Skeletal muscle satellite cell (primary cell): ENCODE results near the gene GATC. TPM values are rescaled to one million over a fixed set of nuclear protein-coding genes. Genes with fewer than 3 reads are reported as not detected.

Source experiments
- H3K27me3 ChIP-seq: 2 replicates; pipeline ENCODE4 v1.7.0; 2013; ENCODE audit warnings: low read length; ENCODE audit not compliant: control insufficient read depth, insufficient read depth
- H3K36me3 ChIP-seq: 2 replicates; pipeline ENCODE4 v1.7.0; 2013; ENCODE audit warnings: mild to moderate bottlenecking, control low read depth, low read length; ENCODE audit not compliant: insufficient read depth
- H3K4me1 ChIP-seq: 2 replicates; pipeline ENCODE4 v1.7.0; 2013; ENCODE audit warnings: low read length; ENCODE audit not compliant: control insufficient read depth, insufficient read depth
- H3K4me2 ChIP-seq: 2 replicates; pipeline ENCODE4 v1.7.0; 2013; ENCODE audit warnings: mild to moderate bottlenecking, low read length
- H3K4me3 ChIP-seq: 2 replicates; pipeline ENCODE4 v1.7.0; 2013; ENCODE audit warnings: low read length
- H3K9ac ChIP-seq: 2 replicates; pipeline ENCODE4 v1.7.0; 2013; ENCODE audit warnings: mild to moderate bottlenecking, low read depth, low read length, moderate library complexity
- H3K9me3 ChIP-seq: replicated peaks from 2 replicates; pipeline ENCODE4 v1.7.0; 2013; ENCODE audit warnings: mild to moderate bottlenecking, control low read depth, low read length
- small RNA-seq: library from RNA; depleted of rRNA; stranded (forward); fragments of <200 nt; gene quantifications from one replicate; pipeline ENCODE3, GENCODE V24; 2012

The GATC gene

GRCh38 chr12:120495186-120495730 lies 49.0 kb downstream of the GATC start:
- peak overlapping the region; percentile 90 for H3K4me2 ChIP-seq
- H3K27me3 ChIP-seq: no peaks in the 10 kb centered on the region
- H3K9me3 ChIP-seq: no peaks in the 10 kb centered on the region
- H3K9ac ChIP-seq: peak overlapping the region; percentile 55
- H3K4me1 ChIP-seq: peaks cover 15% of the 10 kb centered on the region
- peaks cover 19% of the 10 kb centered on the region for H3K36me3 ChIP-seq
- H3K4me3 ChIP-seq: peak overlapping the region; percentile 97

- Histone ChIP-seq H3K4me1 (peaks cover 15% of the 10 kb centered on the region), H3K36me3 (peaks cover 19% of the 10 kb centered on the region), H3K4me2 (peak within 1 kb of the TSS; percentile 90), H3K9ac (peak within 1 kb of the TSS; percentile 90), H3K27me3 (no peaks in the 10 kb centered on the region), H3K9me3 (no peaks in the 10 kb centered on the region), H3K4me3 (peak within 1 kb of the TSS; percentile 97)
Measured at GRCh38 chr12:120495731-120496412, 49.6 kb downstream of the GATC start, which contains the start of gene DYNLL1. Gene DYNLL1 (plus strand): TSS chr12:120496113. CDS start chr12:120496422, 309 bp downstream.

- Histone ChIP-seq H3K4me2 (peak overlapping the region; percentile 90), H3K36me3 (peaks cover 16% of the 10 kb centered on the region), H3K9ac (peak overlapping the region; percentile 90), H3K27me3 (no peaks in the 10 kb centered on the region), H3K9me3 (no peaks in the 10 kb centered on the region), H3K4me3 (peak overlapping the region; percentile 97), H3K4me1 (peaks cover 15% of the 10 kb centered on the region)
Measured at GRCh38 chr12:120496413-120497340, 50.4 kb downstream of the GATC start.

DNA sequence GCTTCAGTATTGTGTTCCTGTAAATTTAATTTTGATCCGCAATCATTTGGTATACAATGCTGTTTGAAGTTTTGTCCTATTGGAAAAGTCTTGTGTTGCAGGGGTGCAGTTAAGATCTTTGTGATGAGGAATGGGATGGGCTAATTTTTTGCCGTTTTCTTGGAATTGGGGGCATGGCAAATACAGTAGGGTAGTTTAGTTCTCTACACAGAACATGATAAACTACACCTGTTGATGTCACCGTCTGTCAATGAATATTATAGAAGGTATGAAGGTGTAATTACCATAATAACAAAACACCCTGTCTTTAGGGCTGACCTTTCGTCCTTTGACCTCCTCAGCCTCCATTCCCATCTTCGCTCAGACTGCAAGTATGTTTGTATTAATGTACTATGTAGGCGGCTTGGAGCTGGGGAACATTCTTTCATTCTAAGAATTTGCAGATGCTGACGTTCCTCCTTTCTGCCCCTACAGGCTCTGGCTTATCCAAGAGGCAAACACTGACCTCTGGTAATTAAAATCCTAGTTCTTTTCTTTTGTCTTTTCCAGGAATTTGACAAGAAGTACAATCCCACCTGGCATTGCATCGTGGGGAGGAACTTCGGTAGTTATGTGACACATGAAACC lies 51.4 kb downstream of the GATC start:
- Histone ChIP-seq H3K9me3 (no peaks in the 10 kb centered on the region), H3K4me1 (peaks cover 15% of the 10 kb centered on the region), H3K36me3 (peaks cover 13% of the 10 kb centered on the region), H3K4me2 (peak overlapping the region; percentile 90), H3K4me3 (peak overlapping the region; percentile 97), H3K9ac (peak overlapping the region; percentile 90), H3K27me3 (no peaks in the 10 kb centered on the region)

DNA sequence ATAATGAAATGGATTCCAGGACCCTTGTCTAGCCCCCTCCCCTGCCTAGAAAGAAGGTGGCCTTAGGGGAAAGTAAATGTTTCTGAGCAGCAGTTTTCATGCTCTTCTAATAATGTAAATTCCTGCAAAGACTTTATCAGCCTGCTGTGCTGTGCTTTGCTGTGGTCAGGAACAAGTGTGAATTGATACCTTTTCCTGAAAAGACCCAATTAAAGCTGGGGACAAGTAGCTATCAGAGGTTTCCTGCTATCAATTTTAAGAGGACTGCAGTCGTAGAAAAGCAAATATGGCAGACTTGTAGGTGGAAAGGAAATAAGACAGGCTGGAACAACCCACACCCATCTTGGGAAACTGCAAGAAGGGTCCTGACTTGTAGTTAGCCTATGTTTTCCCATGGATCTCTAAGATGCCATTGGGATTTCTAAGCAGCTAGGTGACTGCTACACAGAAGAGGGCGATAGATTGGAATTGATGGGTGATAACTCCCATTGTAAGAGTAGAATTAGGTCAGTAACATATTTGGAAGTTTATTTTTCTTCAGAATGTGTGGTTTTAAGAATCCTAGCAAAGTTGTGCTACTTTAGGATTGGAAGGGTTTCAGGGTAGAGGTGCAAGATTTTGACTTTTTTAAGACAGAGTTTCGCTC lies 52.7 kb downstream of the GATC start:
- Histone ChIP-seq H3K36me3 (peaks cover 22% of the 10 kb centered on the region), H3K4me3 (no peak overlapping the region), H3K4me1 (peaks cover 15% of the 10 kb centered on the region), H3K4me2 (peak overlapping the region; percentile 90), H3K27me3 (no peaks in the 10 kb centered on the region), H3K9ac (no peak overlapping the region), H3K9me3 (no peaks in the 10 kb centered on the region)

DNA sequence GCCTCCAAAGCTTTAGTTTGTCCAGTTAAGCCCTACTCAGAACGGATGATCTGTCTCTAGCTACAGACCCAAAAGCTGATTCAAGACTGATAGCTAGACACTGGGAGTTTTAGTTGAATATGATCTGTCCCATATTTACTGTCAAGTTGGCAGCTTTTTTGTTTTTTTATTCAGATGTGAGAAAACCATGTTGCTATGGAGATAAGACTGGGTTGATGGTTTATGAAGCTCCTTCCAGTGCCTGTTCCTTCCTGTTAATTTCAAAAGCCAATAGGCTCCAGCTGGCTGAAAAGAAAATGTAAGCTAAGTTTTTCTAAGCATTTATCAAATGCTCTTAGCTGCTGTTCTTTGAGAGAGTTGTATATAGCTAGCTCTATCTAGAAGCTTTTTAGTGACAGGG lies 54.3 kb downstream of the GATC start:
- H3K4me2 ChIP-seq: no peak overlapping the region
- H3K9me3 ChIP-seq: no peaks in the 10 kb centered on the region
- no peak overlapping the region for H3K4me3 ChIP-seq
- H3K4me1 ChIP-seq: peaks cover 11% of the 10 kb centered on the region
- H3K9ac ChIP-seq: no peak overlapping the region
- peaks cover 27% of the 10 kb centered on the region for H3K36me3 ChIP-seq
- no peaks in the 10 kb centered on the region for H3K27me3 ChIP-seq

- no peak overlapping the region for H3K4me3 ChIP-seq
- H3K9ac ChIP-seq: no peak overlapping the region
- no peaks in the 10 kb centered on the region for H3K9me3 ChIP-seq
- peaks cover 18% of the 10 kb centered on the region for H3K36me3 ChIP-seq
- H3K27me3 ChIP-seq: no peaks in the 10 kb centered on the region
- no peak overlapping the region for H3K4me2 ChIP-seq
- no peaks in the 10 kb centered on the region for H3K4me1 ChIP-seq
Measured at GRCh38 chr12:120504587-120504986, 58.3 kb downstream of the GATC start.

- Histone ChIP-seq H3K9me3 (no peaks in the 10 kb centered on the region), H3K27me3 (no peaks in the 10 kb centered on the region), H3K4me2 (no peak overlapping the region), H3K4me3 (no peak overlapping the region), H3K36me3 (peaks cover 17% of the 10 kb centered on the region), H3K9ac (no peak overlapping the region), H3K4me1 (no peaks in the 10 kb centered on the region)
Measured at GRCh38 chr12:120508537-120508936, 62.3 kb downstream of the GATC start.

Small RNAs within 50 kb of the gene (small RNA-seq; reads per million reads assigned to genes)
- not detected for gene RF00019
